HepG2 (cell line): ENCODE measurements around the gene E2F1. TPM values are rescaled to one million over a fixed set of nuclear protein-coding genes. Genes with fewer than 3 reads are reported as not detected.
"Not testable (repeated sequence)": the region's sequence is repeated elsewhere in the genome, so short reads cannot be mapped to it uniquely, and the experiment has no call there.

Experiments
- ATAC-seq: fragments of 200-7000 bp; cut with Tn5 transposase; 3 replicates; pipeline ENCODE4 v1.9.1; 2020; ENCODE audit warnings: mild to moderate bottlenecking, moderate library complexity
- BruUV-seq: library from RNA; stranded (reverse); fragments of 400-500 nt; replicated peaks from 2 replicates; lab custom pipeline; 2021; lab: Mats Ljungman, UMichigan
- CTCF ChIA-PET: fragments of 300-600 bp; formaldehyde crosslinking; extraction: SDS; loops from one replicate; lab custom pipeline; 2021; ENCODE audit warnings: low total read pairs, inconsistent platforms, low intra/inter-chr PET ratio; lab: Yijun Ruan, JAX
- POLR2A ChIA-PET: fragments of 350-600 bp; sonication (Branson Sonifier 250); formaldehyde crosslinking; loops from one replicate; lab custom pipeline; 2020; ENCODE audit warnings: antibody characterized with exemption, inconsistent platforms; lab: Yijun Ruan, JAX
- DNase-seq: peaks from one replicate; pipeline ENCODE4 v3.0.0-alpha.2; 2015; ENCODE audit warnings: low spot score
- FAIRE-seq: peaks from 3 replicates; lab custom pipeline; 2011; peaks lifted over from hg19 to GRCh38; lab: Jason Lieb, UNC
- H2AFZ ChIP-seq: one replicate; pipeline ENCODE4 v1.6.1; 2011; ENCODE audit warnings: low read length, inconsistent platforms
- H3K27ac ChIP-seq: fragments of 300-600 bp; 3 replicates; pipeline ENCODE4 v1.8.0; 2011; ENCODE audit warnings: mixed run types, mild to moderate bottlenecking, mixed read lengths, low read length, inconsistent platforms; ENCODE audit not compliant: insufficient read depth; ENCODE audit errors: extremely low read length
- H3K27me3 ChIP-seq, 2 experiments: fragments of 200-600 bp in 1 of 2; 2 replicates in 1 of 2; 3 replicates in 1 of 2; pipeline versions ENCODE4 v1.6.0 to v1.8.0; 2011; ENCODE audit warnings: low read length in 2 of 2, mild to moderate bottlenecking in 2 of 2, moderate library complexity in 2 of 2, inconsistent platforms in 1 of 2; ENCODE audit not compliant: insufficient read depth in 2 of 2, control insufficient read depth in 1 of 2
- H3K36me3 ChIP-seq, 2 experiments: fragments of 200-600 bp in 1 of 2; replicated peaks in 1 of 2; 2 replicates in 1 of 2; 3 replicates in 1 of 2; pipeline versions ENCODE4 v1.5.1 to v1.8.0; 2011; ENCODE audit warnings: low read length in 2 of 2, inconsistent platforms in 1 of 2; ENCODE audit not compliant: insufficient read depth in 2 of 2, control insufficient read depth in 1 of 2
- H3K4me1 ChIP-seq: 2 replicates; pipeline ENCODE4 v1.5.1; 2012; ENCODE audit warnings: low read length, inconsistent platforms; ENCODE audit not compliant: insufficient read depth
- H3K4me2 ChIP-seq: 2 replicates; pipeline ENCODE4 v1.6.0; 2011; ENCODE audit warnings: low read depth, low read length, inconsistent platforms
- H3K4me3 ChIP-seq, 3 experiments: fragments of 200-600 bp in 1 of 3; sonication (generic), shearing (Covaris generic) in 1 of 3; replicated peaks in 1 of 3; 2 replicates each; pipeline ENCODE4 v1.5.1; 2011 to 2016; ENCODE audit warnings: low read length in 3 of 3, inconsistent platforms in 2 of 3, low read depth in 2 of 3, mild to moderate bottlenecking in 2 of 3, control low read depth in 1 of 3, mixed read lengths in 1 of 3; ENCODE audit not compliant: insufficient read depth in 1 of 3
- H3K79me2 ChIP-seq: one replicate; pipeline ENCODE4 v1.6.1; 2011; ENCODE audit warnings: low read length, inconsistent platforms; ENCODE audit not compliant: insufficient read depth
- H3K9ac ChIP-seq: 2 replicates; pipeline ENCODE4 v1.6.0; 2011; ENCODE audit warnings: mild to moderate bottlenecking, low read depth, low read length, inconsistent platforms; ENCODE audit not compliant: insufficient read depth
- H3K9me3 ChIP-seq: 2 replicates; pipeline ENCODE4 v1.5.1; 2012; ENCODE audit warnings: mild to moderate bottlenecking, low read length
- H4K20me1 ChIP-seq: 2 replicates; pipeline ENCODE4 v1.6.0; 2011; ENCODE audit warnings: inconsistent platforms, mild to moderate bottlenecking, low read length, moderate library complexity; ENCODE audit not compliant: insufficient read depth
- MIER2 ChIP-seq: IDR thresholded peaks from 2 replicates; pipeline ENCODE4 v1.6.1; 2016; ENCODE audit warnings: missing biosample characterization, missing genetic modification reagents
- RBM22 ChIP-seq: fragments of 200-400 bp; formaldehyde crosslinking; optimal IDR thresholded peaks from 2 replicates; pipeline ENCODE3; 2017; ENCODE audit warnings: mild to moderate bottlenecking, low read length, moderate library complexity
- REST ChIP-seq, 2 experiments: IDR thresholded peaks; 2 replicates each; pipeline ENCODE4 v1.6.1; 2011 to 2012; ENCODE audit warnings: low read length in 2 of 2, borderline replicate concordance in 1 of 2, low read depth in 1 of 2, mild to moderate bottlenecking in 1 of 2, moderate library complexity in 1 of 2
- STAG1 ChIP-seq: sonication (generic); formaldehyde crosslinking; IDR thresholded peaks from 2 replicates; pipeline ENCODE4 v1.4.0; 2020; ENCODE audit warnings: missing genetic modification reagents
- ZBTB3 ChIP-seq: sonication (generic); formaldehyde crosslinking; IDR thresholded peaks from 2 replicates; pipeline ENCODE4 v1.4.0; 2020; ENCODE audit warnings: low read depth, mild to moderate bottlenecking, moderate library complexity, missing genetic modification reagents, borderline replicate concordance
- ZFX ChIP-seq: sonication (generic); formaldehyde crosslinking; IDR thresholded peaks from 2 replicates; pipeline ENCODE4 v1.4.0; 2020; ENCODE audit warnings: mild to moderate bottlenecking, low read depth, missing genetic modification reagents, moderate library complexity
- ZNF124 ChIP-seq: sonication (generic); formaldehyde crosslinking; IDR thresholded peaks from 2 replicates; pipeline ENCODE4 v1.4.0; 2020; ENCODE audit warnings: missing genetic modification reagents
- ZNF335 ChIP-seq: sonication (generic); formaldehyde crosslinking; IDR thresholded peaks from 2 replicates; pipeline ENCODE4 v1.4.0; 2020; ENCODE audit warnings: missing genetic modification reagents
- ZNF354B ChIP-seq: sonication (generic); formaldehyde crosslinking; IDR thresholded peaks from 2 replicates; pipeline ENCODE4 v1.8.0; 2022; ENCODE audit warnings: mild to moderate bottlenecking, missing genetic modification reagents
- WGBS: methylation state at CpG from one replicate; pipeline ENCODE4 v1.1.6; 2017; ENCODE audit warnings: low lambda C conversion rate; 5-methylcytosine and 5-hydroxymethylcytosine counted together
- in situ Hi-C: cut with HindIII; loops from 2 replicates; pipeline ENCODE4 v1.10.0; 2017; ENCODE audit warnings: low pct_unique_long_range_greater_than_20kb; ENCODE audit not compliant: extremely low pct_ligation_motif_present
- intact Hi-C: fragments of 100-400 bp; cut with micrococcal nuclease; formaldehyde crosslinking; loops from one replicate; pipeline ENCODE4 v1.10.0; 2022; ENCODE audit not compliant: unreplicated experiment
- polyA plus RNA-seq, 8 experiments: library from polyadenylated mRNA; depleted of rRNA in 3 of 8; stranded (reverse) in 7 of 8; unstranded in 1 of 8; fragments of >200 nt; fragmentation: Illumina TruSeq in 4 of 8; extraction: Trizol in 4 of 8; gene quantifications; 2 replicates each; pipeline versions ENCODE4 v1.2.1 to v1.2.3, GENCODE V29; 2011 to 2016; ENCODE audit warnings: low read depth in 4 of 8, missing spikeins in 1 of 8, mixed read lengths in 1 of 8; ENCODE audit not compliant: insufficient read depth in 1 of 8
- total RNA-seq, 5 experiments: library from RNA; depleted of rRNA; stranded (reverse); fragments of >200 nt; fragmentation: Illumina TruSeq; extraction: Trizol; gene quantifications; 2 replicates each; pipeline ENCODE4 v1.2.3, GENCODE V29; 2016; ENCODE audit warnings: low read depth in 1 of 5
- TF ChIP-seq, protein P1 (sequence below): sonication (generic); formaldehyde crosslinking; IDR thresholded peaks from 2 replicates; pipeline ENCODE4 v1.4.0; 2020; ENCODE audit warnings: missing genetic modification reagents; ENCODE audit errors: not compliant biosample characterization
- TF ChIP-seq, protein P2 (sequence below): sonication (generic); formaldehyde crosslinking; IDR thresholded peaks from 2 replicates; pipeline ENCODE4 v1.4.0; 2020; ENCODE audit warnings: missing genetic modification reagents

Gene E2F1
- total and polyA plus RNA-seq, 2 of the 13 experiments (the other 11 are each of a cell fraction or from before 2014, with no cell fraction given), result 25.5 to 39.4 TPM

DNA sequence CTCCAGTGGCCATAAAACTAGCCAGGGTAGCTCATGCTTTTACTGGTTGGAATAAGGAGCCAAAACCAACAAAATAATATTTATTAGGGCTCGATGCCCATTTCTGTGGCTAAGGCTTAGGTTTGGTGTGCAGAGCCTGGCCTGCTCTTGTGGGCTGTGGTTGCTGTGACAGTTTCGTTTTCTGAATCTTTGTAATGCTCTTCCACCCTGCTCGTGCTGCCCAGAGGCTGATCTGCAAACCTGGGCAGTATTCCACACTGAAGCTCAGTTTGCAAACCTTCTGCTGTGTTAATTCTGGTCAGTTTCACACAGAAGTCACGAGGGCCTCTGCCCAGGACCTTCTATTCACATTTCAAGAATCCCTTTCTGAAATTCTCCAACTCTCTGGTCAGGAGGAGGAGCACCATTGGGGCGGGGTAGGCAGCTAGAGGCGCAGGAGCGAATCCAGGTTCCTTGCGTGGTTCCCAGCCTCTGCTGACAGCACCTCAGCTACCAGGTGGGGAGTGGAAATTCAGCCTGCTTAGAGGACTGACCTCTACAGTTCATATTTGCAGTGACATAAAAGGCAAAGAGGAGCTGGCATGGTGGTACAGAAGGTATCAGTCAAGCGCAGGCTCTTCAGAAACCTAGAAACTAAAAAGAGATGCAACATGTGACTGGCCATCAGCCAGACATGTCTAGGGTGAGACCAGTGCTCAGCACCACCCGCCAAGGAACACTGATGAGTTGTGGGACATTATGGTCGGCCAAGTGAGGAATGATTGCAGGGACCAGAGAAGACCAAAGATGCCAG, 38.4 kb downstream of the E2F1 start (continued):
- TF ChIP-seq STAG1 (CRISPR knock-in tag) (peak; percentile 30), ZNF124 (no peak), ZNF335 (CRISPR knock-in tag) (no peak), ZBTB3 (CRISPR knock-in tag) (no peak), ZNF354B (CRISPR knock-in tag) (no peak), ZFX (CRISPR knock-in tag) (no peak)
- TF ChIP-seq, protein P1, sequence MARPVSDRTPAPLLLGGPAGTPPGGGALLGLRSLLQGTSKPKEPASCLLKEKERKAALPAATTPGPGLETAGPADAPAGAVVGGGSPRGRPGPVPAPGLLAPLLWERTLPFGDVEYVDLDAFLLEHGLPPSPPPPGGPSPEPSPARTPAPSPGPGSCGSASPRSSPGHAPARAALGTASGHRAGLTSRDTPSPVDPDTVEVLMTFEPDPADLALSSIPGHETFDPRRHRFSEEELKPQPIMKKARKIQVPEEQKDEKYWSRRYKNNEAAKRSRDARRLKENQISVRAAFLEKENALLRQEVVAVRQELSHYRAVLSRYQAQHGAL, result no peak
- TF ChIP-seq, protein P2, sequence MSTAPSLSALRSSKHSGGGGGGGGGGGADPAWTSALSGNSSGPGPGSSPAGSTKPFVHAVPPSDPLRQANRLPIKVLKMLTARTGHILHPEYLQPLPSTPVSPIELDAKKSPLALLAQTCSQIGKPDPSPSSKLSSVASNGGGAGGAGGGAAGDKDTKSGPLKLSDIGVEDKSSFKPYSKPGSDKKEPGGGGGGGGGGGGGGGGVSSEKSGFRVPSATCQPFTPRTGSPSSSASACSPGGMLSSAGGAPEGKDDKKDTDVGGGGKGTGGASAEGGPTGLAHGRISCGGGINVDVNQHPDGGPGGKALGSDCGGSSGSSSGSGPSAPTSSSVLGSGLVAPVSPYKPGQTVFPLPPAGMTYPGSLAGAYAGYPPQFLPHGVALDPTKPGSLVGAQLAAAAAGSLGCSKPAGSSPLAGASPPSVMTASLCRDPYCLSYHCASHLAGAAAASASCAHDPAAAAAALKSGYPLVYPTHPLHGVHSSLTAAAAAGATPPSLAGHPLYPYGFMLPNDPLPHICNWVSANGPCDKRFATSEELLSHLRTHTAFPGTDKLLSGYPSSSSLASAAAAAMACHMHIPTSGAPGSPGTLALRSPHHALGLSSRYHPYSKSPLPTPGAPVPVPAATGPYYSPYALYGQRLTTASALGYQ, result no peak

- FAIRE-seq, H4K20me1 ChIP-seq, intact Hi-C loops, H3K4me3 ChIP-seq, BruUV-seq, H3K27me3 ChIP-seq, H2AFZ ChIP-seq, H3K9me3 ChIP-seq, H3K9ac ChIP-seq, ATAC-seq, H3K27ac ChIP-seq, DNase-seq, H3K79me2 ChIP-seq, H3K4me1 ChIP-seq, CTCF ChIA-PET, H3K4me2 ChIP-seq: not testable (repeated sequence)
- WGBS, result 97% methylated on average over 14 of the region's 14 CpGs
- in situ Hi-C loops, result loop anchor here (10.0 kb wide), 1 partner anchor 132 kb away; no protein-coding TSS in a partner anchor
- H3K36me3 ChIP-seq, result peaks cover 20 to 31% of the 10 kb centered on the region in 2 experiments
- POLR2A ChIA-PET, result interaction anchor here (2.2 kb wide), 1 partner anchor 157 kb away, joined by 8 read pairs; the partner anchor contains the start of gene CBFA2T2
- peak; percentile 67; the same call in 1 of the 2 replicates for TF ChIP-seq MIER2 (CRISPR knock-in tag)
- peak; percentile 48 for TF ChIP-seq RBM22
- TF ChIP-seq REST (IDR thresholded peaks at IDR 0.05; ENCODE audit: borderline replicate concordance in 1 of 2, low read depth in 1 of 2, low read length in 2 of 2), result peak; percentile 42 to 90
These were observed 39.1 kb downstream of the E2F1 start for GRCh38 chr20:33646959-33647602.
